B cell (primary cell): ENCODE data around the gene HIRA. TPM values are rescaled to one million over a fixed set of nuclear protein-coding genes. Genes with fewer than 3 reads are reported as not detected.
A peak's percentile ranks its signal among the peaks of the same experiment; 100 is the strongest.

ENCODE experiments used
- ATAC-seq: fragments of 200-7000 bp; cut with Tn5 transposase; one replicate; pipeline ENCODE4 v1.10.0; 2021; ENCODE audit warnings: low read depth, mild to moderate bottlenecking, moderate number of reproducible peaks, moderate library complexity
- CTCF ChIA-PET: fragments of 350-600 bp; sonication (Branson Sonifier 250); formaldehyde crosslinking; loops from one replicate; lab custom pipeline; 2021; ENCODE audit warnings: antibody characterized with exemption, inconsistent platforms; lab: Charles Lee
- POLR2A ChIA-PET: fragments of 350-600 bp; sonication (Branson Sonifier 250); formaldehyde crosslinking; loops from one replicate; lab custom pipeline; 2021; ENCODE audit warnings: antibody characterized with exemption; lab: Charles Lee
- DNase-seq: peaks from one replicate; pipeline ENCODE4 v3.0.0; 2013
- H2AFZ ChIP-seq: 2 replicates; pipeline ENCODE4 v1.6.1; 2012; ENCODE audit warnings: mild to moderate bottlenecking, low read depth, low read length; ENCODE audit not compliant: insufficient read depth, poor library complexity, severe bottlenecking
- H3K27ac ChIP-seq, 2 donors: 1 replicate in 1 of 2; 2 replicates in 1 of 2; pipeline ENCODE4 v1.5.1; 2012 to 2013; ENCODE audit warnings: low read length in 2 of 2, mild to moderate bottlenecking in 2 of 2, moderate library complexity in 1 of 2
- H3K27me3 ChIP-seq, 4 experiments: fragments of 200-600 bp in 1 of 4; sonication (generic) in 1 of 4; replicated peaks in 1 of 4; 1 replicate in 2 of 4; 2 replicates in 2 of 4; pipeline versions ENCODE4 v1.6.1 to v1.7.0; 2013 to 2016; ENCODE audit warnings: low read length in 3 of 4, mild to moderate bottlenecking in 2 of 4, mixed read lengths in 1 of 4, moderate library complexity in 1 of 4; ENCODE audit not compliant: insufficient read depth in 4 of 4, control insufficient read depth in 3 of 4; ENCODE audit errors: control extremely low read depth in 1 of 4
- H3K36me3 ChIP-seq, 2 experiments: replicated peaks in 1 of 2; 1 replicate in 1 of 2; 2 replicates in 1 of 2; pipeline versions ENCODE4 v1.6.1 to v1.7.1; 2013; ENCODE audit warnings: low read length in 1 of 2; ENCODE audit not compliant: insufficient read depth in 2 of 2, control insufficient read depth in 1 of 2; ENCODE audit errors: control extremely low read depth in 1 of 2, extremely low read depth in 1 of 2
- H3K4me1 ChIP-seq, 2 donors: fragments of 200-600 bp in 1 of 2; sonication (generic) in 1 of 2; 1 replicate in 1 of 2; 2 replicates in 1 of 2; pipeline versions ENCODE4 v1.5.1 to v1.6.1; 2013 to 2017; ENCODE audit warnings: low read length in 2 of 2; ENCODE audit not compliant: control insufficient read depth in 2 of 2, insufficient read depth in 2 of 2
- H3K4me2 ChIP-seq: replicated peaks from 2 replicates; pipeline ENCODE3; 2012; ENCODE audit warnings: mild to moderate bottlenecking, low read depth, low read length; ENCODE audit not compliant: poor library complexity, severe bottlenecking
- H3K4me3 ChIP-seq, 5 experiments: fragments of 200-600 bp in 1 of 5; sonication (generic) in 1 of 5; 1 replicate in 3 of 5; 2 replicates in 2 of 5; pipeline versions ENCODE4 v1.5.1 to v1.7.0; 2011 to 2016; ENCODE audit warnings: low read length in 4 of 5, mild to moderate bottlenecking in 4 of 5, low read depth in 2 of 5, control low read depth in 1 of 5, moderate library complexity in 1 of 5; ENCODE audit not compliant: insufficient read depth in 1 of 5; ENCODE audit errors: control extremely low read depth in 1 of 5, extremely low read depth in 1 of 5
- H3K79me2 ChIP-seq: fragments of 200-600 bp; sonication (generic); one replicate; pipeline ENCODE4 v1.6.0; 2016; ENCODE audit warnings: low read length; ENCODE audit not compliant: control insufficient read depth, insufficient read depth
- H3K9ac ChIP-seq: fragments of 200-600 bp; sonication (generic); 2 replicates; pipeline ENCODE4 v1.6.1; 2017; ENCODE audit warnings: mild to moderate bottlenecking, low read length, moderate library complexity
- H3K9me3 ChIP-seq, 3 donors: one replicate each; pipeline versions ENCODE4 v1.6.1 to v1.7.1; 2013; ENCODE audit warnings: low read length in 2 of 3; ENCODE audit not compliant: control insufficient read depth in 2 of 3, insufficient read depth in 1 of 3; ENCODE audit errors: control extremely low read depth in 1 of 3
- H4K20me1 ChIP-seq: 2 replicates; pipeline ENCODE4 v1.6.0; 2012; ENCODE audit warnings: mild to moderate bottlenecking, low read length; ENCODE audit not compliant: insufficient read depth, control insufficient read depth, poor library complexity, severe bottlenecking
- H3K27ac Mint-ChIP-seq: one replicate; pipeline ENCODE4 v1.8.0; 2021; ENCODE audit warnings: mixed read lengths
- H3K27me3 Mint-ChIP-seq: one replicate; pipeline ENCODE4 v1.8.0; 2021; ENCODE audit warnings: mixed read lengths
- H3K4me1 Mint-ChIP-seq: one replicate; pipeline ENCODE4 v1.8.0; 2021; ENCODE audit warnings: mixed read lengths
- H3K4me3 Mint-ChIP-seq: one replicate; pipeline ENCODE4 v1.8.0; 2021; ENCODE audit warnings: mixed read lengths
- H3K9me3 Mint-ChIP-seq: one replicate; pipeline ENCODE4 v1.8.0; 2022; ENCODE audit warnings: mixed read lengths; ENCODE audit not compliant: insufficient read depth
- CTCF ChIP-seq: fragments of 200-600 bp; IDR thresholded peaks from one replicate; pipeline ENCODE4 v1.8.0; 2022; ENCODE audit warnings: antibody characterized with exemption, mild to moderate bottlenecking
- EZH2 ChIP-seq: IDR thresholded peaks from 2 replicates; pipeline ENCODE4 v1.6.1; 2012; ENCODE audit warnings: borderline replicate concordance, low read depth, mild to moderate bottlenecking, moderate library complexity, low read length; ENCODE audit not compliant: insufficient read depth, poor library complexity, severe bottlenecking
- WGBS: methylation state at CpG from one replicate; pipeline ENCODE4 v1.1.5; 2013; ENCODE audit warnings: missing lambda C conversion rate; ENCODE audit not compliant: insufficient coverage; 5-methylcytosine and 5-hydroxymethylcytosine counted together
- intact Hi-C: fragments of 100-400 bp; cut with micrococcal nuclease; formaldehyde crosslinking; loops from one replicate; pipeline ENCODE4 v1.10.0; 2022
- polyA plus RNA-seq: library from polyadenylated mRNA; depleted of rRNA; stranded (reverse); fragments of >200 nt; gene quantifications from 2 replicates; pipeline ENCODE4 v1.2.3, GENCODE V29; 2012
- total RNA-seq, 2 donors: library from RNA; stranded (reverse); fragments of 120-200 nt in 1 of 2; gene quantifications; 1 replicate in 1 of 2; 2 replicates in 1 of 2; pipeline versions ENCODE4 v1.2.3 to v1.2.4, GENCODE V29; 2013 to 2022

HIRA gene
- total and polyA plus RNA-seq, 2 donors (not counting 1 experiment from before 2014, with no cell fraction given) = 28.3 to 34.5 TPM

DNA sequence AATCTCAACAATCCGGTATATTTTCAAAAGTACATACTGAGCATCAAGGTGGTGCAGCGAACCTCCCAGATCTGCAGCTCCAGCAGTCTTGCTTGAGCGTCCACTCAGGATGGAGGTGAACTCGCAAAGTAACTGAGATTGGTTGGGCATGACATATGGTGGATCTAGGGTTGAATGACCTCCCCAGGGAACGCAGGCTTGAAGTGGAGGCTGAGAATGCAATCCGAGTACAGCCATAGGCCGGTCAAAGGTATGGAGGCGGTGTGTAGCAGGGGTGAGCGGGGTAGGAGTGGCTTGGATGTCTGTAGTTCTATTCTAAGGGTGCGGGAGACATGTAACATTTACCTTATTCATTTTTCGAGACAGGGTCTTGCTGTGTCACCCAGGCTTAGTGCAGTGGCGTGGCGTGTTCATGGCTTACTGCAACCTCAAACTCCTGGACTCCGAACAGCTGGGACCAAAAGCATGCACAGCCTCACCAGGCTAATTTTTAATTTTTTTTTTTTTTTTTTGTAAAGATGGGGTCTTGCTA lies 16.6 kb upstream of the HIRA start:
- peak overlapping the region; percentile 98 for H3K27ac Mint-ChIP-seq
- no peaks in the 10 kb centered on the region for H3K9me3 Mint-ChIP-seq
- intact Hi-C loops = loop anchor here (5.0 kb wide), 2 partner anchors 184 to 326 kb away; partner anchors contain the start of gene DGCR2
- Histone ChIP-seq H3K27me3 (no peaks in the 10 kb centered on the region), H4K20me1 (peaks cover 12% of the 10 kb centered on the region), H3K4me1 (peaks cover 16 to 27% of the 10 kb centered on the region in 2 donors), H3K27ac (peak overlapping the region; percentile 92 to 96), H3K4me3 (peak overlapping the region; percentile 65 to 82 (median 80)), H3K9ac (peak overlapping the region; percentile 84), H3K79me2 (peaks cover 60% of the 10 kb centered on the region), H3K36me3 (peaks cover 0 to 44% of the 10 kb centered on the region in 2 experiments), H3K4me2 (peak overlapping the region; percentile 82), H2AFZ (peak overlapping the region; percentile 76), H3K9me3 (no peaks in the 10 kb centered on the region)
- WGBS = 33% methylated on average over 8 of the region's 14 CpGs
- CTCF ChIA-PET = interaction anchor here (0.7 to 1.8 kb wide), 5 partner anchors 14 to 304 kb away, joined by 3 to 5 read pairs (median 4); partner anchors contain the start of genes CDC45, ESS2 and MRPL40
- POLR2A ChIA-PET = interaction anchor here (1.0 to 4.5 kb wide), 5 partner anchors 15 to 274 kb away, joined by 3 to 29 read pairs (median 3); partner anchors contain the start of genes CDC45, CLTCL1, HIRA and MRPL40
- peak overlapping the region; percentile 99 for H3K4me3 Mint-ChIP-seq
- H3K27me3 Mint-ChIP-seq = no peaks in the 10 kb centered on the region
- DNase-seq (peak; percentile 86), ATAC-seq (peak; percentile 59)
- no peak for TF ChIP-seq CTCF
- no peak for TF ChIP-seq EZH2
- peaks cover 35% of the 10 kb centered on the region for H3K4me1 Mint-ChIP-seq
